Hematopoietic multipotent progenitor cell (in vitro differentiated cells): Measurements from ENCODE around the gene DCP1B. TPM values are rescaled to one million over a fixed set of nuclear protein-coding genes. Genes with fewer than 3 reads are reported as not detected.

Source experiments
- DNase-seq, 3 donors: peaks; one replicate each; pipeline ENCODE4 v3.0.0-alpha.2; 2011 to 2015; ENCODE audit warnings: low read depth in 2 of 3, low spot score in 2 of 3
- total RNA-seq: library from RNA; depleted of rRNA; stranded (reverse); fragments of >200 nt; gene quantifications from one replicate; pipeline ENCODE4 v1.2.3, GENCODE V29; 2012

The DCP1B gene
- total RNA-seq, 1 donor, result 10.0 TPM

GRCh38 chr12:1911598-1912575 is 92.4 kb downstream of the DCP1B start:
- DNase-seq, result no peak

GRCh38 chr12:1910468-1910867 is 93.8 kb downstream of the DCP1B start:
- DNase-seq, result no peak

DNA sequence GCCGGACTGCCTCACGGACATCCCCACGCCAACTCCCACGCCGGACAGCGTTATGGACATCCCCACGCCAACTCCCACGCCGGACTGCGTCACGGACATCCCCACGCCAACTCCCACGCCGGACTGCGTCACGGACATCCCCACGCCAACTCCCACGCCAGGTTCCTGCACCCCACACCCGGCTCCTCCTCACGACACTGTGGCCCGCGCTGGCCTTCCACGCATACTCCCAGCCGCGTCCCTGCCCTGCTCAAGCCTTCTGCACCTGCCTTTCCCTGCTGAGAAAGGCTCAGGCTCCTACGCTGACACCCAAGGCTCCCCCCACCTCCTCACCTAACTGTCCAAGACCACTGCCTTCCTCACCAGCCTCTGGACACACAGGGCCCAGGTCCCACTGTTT is 95.5 kb downstream of the DCP1B start:
- DNase-seq, result no peak

GRCh38 chr12:1907652-1908611 is 96.3 kb downstream of the DCP1B start:
- peak in 2 of 3 donors; percentile 59 for DNase-seq

- DNase-seq, result no peak
Measured at GRCh38 chr12:1906579-1906978, 97.7 kb downstream of the DCP1B start.

GRCh38 chr12:1904875-1905274 is 99.4 kb downstream of the DCP1B start:
- DNase-seq, result peak in 1 of 3 donors; percentile 9

DNA sequence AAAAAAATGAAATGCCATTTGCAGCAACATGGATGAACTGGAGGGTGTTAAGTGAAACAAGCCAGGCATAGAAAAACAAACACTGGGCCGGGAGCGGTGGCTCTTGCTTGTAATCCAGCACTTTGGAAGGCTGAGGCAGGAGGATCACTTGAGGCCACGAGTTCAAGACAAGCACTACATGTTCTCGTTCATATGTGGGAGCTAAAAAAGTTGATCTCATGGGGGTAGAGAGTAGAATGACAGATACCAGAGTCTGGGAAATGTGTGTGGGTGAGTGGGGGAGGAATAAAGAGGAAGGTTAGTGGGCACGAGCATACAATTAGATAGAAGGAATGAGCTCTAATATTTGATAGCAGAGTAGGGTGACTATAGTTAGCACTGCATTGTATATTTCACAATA is 107.3 kb downstream of the DCP1B start:
- no peak for DNase-seq

Other genes with a start within 250 kb of the DCP1B start
- under 0.01 TPM for gene LRTM2, start 183.9 kb downstream of the DCP1B start, total RNA-seq
- 9.4 TPM for gene CACNA2D4, start 85.8 kb downstream of the DCP1B start, total RNA-seq
- 0.54 TPM for gene CACNA1C, start 48.5 kb upstream of the DCP1B start, total RNA-seq